HG03378 (cell line): ENCODE results near the gene IDNK.

Experiments
- ATAC-seq: cut with Tn5 transposase; IDR thresholded peaks from one replicate; pipeline ENCODE4 v1.9.1; 2021; ENCODE audit warnings: mild to moderate bottlenecking, moderate library complexity; ENCODE audit not compliant: unreplicated experiment

Gene IDNK

GRCh38 chr9:83633255-83633654 lies 10.3 kb downstream of the IDNK start:
- ATAC-seq: peak; percentile 50

- ATAC-seq: no peak
These were observed 10.7 kb downstream of the IDNK start for GRCh38 chr9:83633676-83634075.

- no peak for ATAC-seq
These were observed 13.9 kb downstream of the IDNK start for GRCh38 chr9:83636813-83637212.

GRCh38 chr9:83637389-83637788 lies 14.4 kb downstream of the IDNK start:
- ATAC-seq: no peak

- ATAC-seq: no peak
These were observed 16.3 kb downstream of the IDNK start for GRCh38 chr9:83639266-83639665.

- ATAC-seq: no peak
These were observed 19.9 kb downstream of the IDNK start for GRCh38 chr9:83642793-83643192.

GRCh38 chr9:83646500-83647239 lies 23.7 kb downstream of the IDNK start:
- ATAC-seq: no peak

GRCh38 chr9:83649080-83649479 lies 26.1 kb downstream of the IDNK start:
- ATAC-seq: peak; percentile 55

- ATAC-seq: no peak
These were observed 26.6 kb downstream of the IDNK start for GRCh38 chr9:83649515-83649914.

- no peak for ATAC-seq
These were observed 28.6 kb downstream of the IDNK start for GRCh38 chr9:83651558-83651957.

GRCh38 chr9:83652433-83652832 lies 29.5 kb downstream of the IDNK start:
- ATAC-seq: no peak

GRCh38 chr9:83655433-83655832 lies 32.5 kb downstream of the IDNK start:
- ATAC-seq: no peak

- ATAC-seq: peak; percentile 66
These were observed 33.2 kb downstream of the IDNK start for GRCh38 chr9:83656032-83656680.

- ATAC-seq: no peak
These were observed 34.0 kb downstream of the IDNK start for GRCh38 chr9:83656952-83657351.

- no peak for ATAC-seq
These were observed 40.0 kb downstream of the IDNK start for GRCh38 chr9:83662933-83663332.

- ATAC-seq: peak; percentile 89
These were observed 42.7 kb downstream of the IDNK start for GRCh38 chr9:83665580-83666200.

- ATAC-seq: no peak
These were observed 46.1 kb downstream of the IDNK start for GRCh38 chr9:83669067-83669466.

- no peak for ATAC-seq
These were observed 47.4 kb downstream of the IDNK start for GRCh38 chr9:83670381-83670780.

GRCh38 chr9:83671451-83671850 lies 48.5 kb downstream of the IDNK start:
- no peak for ATAC-seq

GRCh38 chr9:83675466-83675865 lies 52.5 kb downstream of the IDNK start:
- no peak for ATAC-seq

- ATAC-seq: no peak
These were observed 54.7 kb downstream of the IDNK start for GRCh38 chr9:83677596-83677995.

- no peak for ATAC-seq
These were observed 57.3 kb downstream of the IDNK start for GRCh38 chr9:83680233-83680632.
